Caki2 (cell line): ENCODE data around the gene DUOXA1. TPM values are rescaled to one million over a fixed set of nuclear protein-coding genes. Genes with fewer than 3 reads are reported as not detected.
"Not testable (repeated sequence)": the region's sequence is repeated elsewhere in the genome, so short reads cannot be mapped to it uniquely, and the experiment has no call there.

Experiments used
- DNase-seq: peaks from one replicate; pipeline ENCODE4 v3.0.0-alpha.2; 2015; ENCODE audit warnings: low read depth
- in situ Hi-C: cut with HindIII; loops from 2 replicates; pipeline ENCODE4 v1.10.0; 2016; ENCODE audit warnings: low sequenced_read_pairs, low pct_unique_long_range_greater_than_20kb, mixed read lengths
- total RNA-seq: library from RNA; depleted of rRNA; stranded (reverse); fragments of >200 nt; shearing (Covaris generic); gene quantifications from 2 replicates; pipeline ENCODE4 v1.2.3, GENCODE V29; 2014; ENCODE audit warnings: low replicate concordance

DUOXA1 gene
- total RNA-seq, 1 experiment from 2014 or later = not detected

GRCh38 chr15:45135705-45136377, 6.2 kb upstream of the DUOXA1 start:
- in situ Hi-C loops, DNase-seq: not testable (repeated sequence)

DNA sequence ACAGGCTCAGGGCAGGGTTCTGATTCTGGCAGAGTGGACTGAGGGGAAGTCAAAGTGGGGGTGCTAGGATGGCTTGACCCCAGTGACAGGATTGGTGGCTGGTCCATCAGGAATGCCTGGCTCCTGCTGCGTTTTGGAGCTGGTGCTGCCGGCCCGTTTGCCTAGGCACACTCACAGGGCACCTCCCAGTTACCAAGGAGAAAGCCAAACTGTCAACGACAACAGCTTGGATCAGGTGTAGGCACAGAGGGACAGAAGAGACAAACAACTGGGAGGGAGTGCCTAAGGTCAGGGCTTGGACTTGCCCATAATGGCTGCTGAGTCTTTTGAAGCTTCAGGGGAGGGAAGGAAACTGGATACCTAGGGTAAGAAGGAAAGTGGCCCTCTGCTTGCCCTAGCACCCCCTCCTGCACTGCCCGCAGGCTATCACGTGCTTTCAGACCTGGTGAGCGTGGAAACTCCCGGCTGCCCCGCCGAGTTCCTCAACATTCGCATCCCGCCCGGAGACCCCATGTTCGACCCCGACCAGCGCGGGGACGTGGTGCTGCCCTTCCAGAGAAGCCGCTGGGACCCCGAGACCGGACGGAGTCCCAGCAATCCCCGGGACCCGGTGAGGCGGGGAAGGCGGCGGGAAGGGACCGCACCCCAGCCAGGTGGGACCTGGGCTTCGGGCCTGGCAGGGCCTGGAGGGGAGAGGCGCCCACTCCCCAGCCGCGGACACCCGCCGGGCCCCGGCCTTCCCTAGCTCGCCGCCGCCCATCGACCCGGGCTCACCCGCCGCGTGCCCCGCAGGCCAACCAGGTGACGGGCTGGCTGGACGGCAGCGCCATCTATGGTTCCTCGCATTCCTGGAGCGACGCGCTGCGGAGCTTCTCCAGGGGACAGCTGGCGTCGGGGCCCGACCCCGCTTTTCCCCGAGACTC, 5.3 kb upstream of the DUOXA1 start:
- in situ Hi-C loops = no loop called here
- no peak for DNase-seq

- no peak for DNase-seq
- in situ Hi-C loops = no loop called here
Measured at GRCh38 chr15:45134046-45134445, 4.4 kb upstream of the DUOXA1 start.

GRCh38 chr15:45133561-45133920, 3.9 kb upstream of the DUOXA1 start:
- in situ Hi-C loops = no loop called here
- no peak for DNase-seq

DNA sequence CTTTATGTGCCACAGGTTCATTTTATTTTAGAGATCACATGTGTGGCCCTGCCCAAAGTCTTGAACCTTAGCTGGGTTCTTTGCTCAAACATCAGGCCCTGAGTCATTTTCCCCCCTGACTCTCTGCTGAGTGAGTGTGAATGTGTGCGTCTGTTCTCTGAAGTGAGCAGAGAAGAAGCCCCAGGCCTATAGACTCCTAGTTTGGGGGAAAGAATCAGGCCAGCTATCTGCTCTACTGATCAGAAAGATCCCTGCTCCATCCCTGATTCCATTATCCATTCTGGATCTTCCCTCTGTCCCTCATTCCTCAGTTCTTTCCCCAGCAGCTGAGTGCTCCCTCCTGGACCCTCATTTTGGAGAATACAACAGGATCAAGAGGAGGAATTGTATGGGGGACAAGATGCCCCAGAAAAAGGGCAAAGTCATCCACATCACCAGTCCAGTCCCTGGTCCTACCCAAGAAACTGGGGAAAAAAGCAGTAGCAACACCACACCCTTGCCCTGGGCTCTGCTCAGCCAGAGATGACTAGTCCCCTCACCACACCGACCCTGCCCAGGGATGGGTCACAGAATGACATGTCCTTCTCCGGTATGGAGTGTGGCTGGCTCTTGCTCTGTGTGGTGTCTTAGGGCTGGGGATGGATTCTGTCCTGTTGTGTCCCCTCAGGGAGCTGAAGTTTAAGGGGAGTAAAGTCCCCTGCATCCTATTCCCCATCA, 3.3 kb upstream of the DUOXA1 start:
- in situ Hi-C loops = no loop called here
- DNase-seq = no peak

GRCh38 chr15:45131510-45131909, 1.8 kb upstream of the DUOXA1 start:
- DNase-seq = no peak
- in situ Hi-C loops = no loop called here

DNA sequence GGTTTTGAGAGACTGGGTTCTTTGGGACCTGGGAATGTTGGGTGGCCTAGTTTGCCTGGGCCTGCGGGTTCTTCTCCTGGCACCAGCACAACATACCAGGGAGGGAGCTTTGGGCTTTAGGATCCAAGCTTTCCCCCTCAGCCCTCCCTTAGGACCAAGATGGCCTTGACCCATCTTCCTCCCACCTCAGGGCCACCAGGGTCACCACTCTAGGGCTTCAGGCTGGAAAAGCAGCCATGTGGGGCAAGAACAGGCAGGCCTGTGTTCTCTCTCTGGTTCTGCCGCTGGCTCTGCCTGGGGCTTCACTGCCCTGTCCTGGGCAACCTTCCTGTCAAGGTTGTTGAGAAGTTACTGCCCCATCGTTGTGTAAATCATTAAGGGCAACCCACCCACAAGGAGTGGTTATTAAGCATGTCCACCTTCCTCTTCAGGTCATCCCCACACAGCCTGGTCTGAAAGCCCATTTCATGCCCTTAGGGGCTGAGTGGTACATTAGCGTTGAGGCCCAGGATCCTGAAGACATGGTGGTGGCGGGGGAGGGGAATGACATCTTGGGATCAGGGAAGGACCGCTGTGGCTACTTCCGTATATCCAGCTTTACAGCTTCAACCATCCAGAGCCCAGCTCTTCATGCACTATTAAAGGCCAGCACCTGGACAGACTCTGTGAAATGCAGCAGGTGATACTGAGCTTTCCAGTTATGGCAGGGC, 767 bp upstream of the DUOXA1 start:
- no peak for DNase-seq
- in situ Hi-C loops = no loop called here

- DNase-seq = no peak
- in situ Hi-C loops = no loop called here
Measured at GRCh38 chr15:45128971-45129639, 574 bp downstream of the DUOXA1 start.

- in situ Hi-C loops = no loop called here
- DNase-seq = no peak
Measured at GRCh38 chr15:45126535-45127158, 3.0 kb downstream of the DUOXA1 start.

GRCh38 chr15:45123397-45123796, 6.3 kb downstream of the DUOXA1 start:
- in situ Hi-C loops = no loop called here
- no peak for DNase-seq

GRCh38 chr15:45122719-45123118, 7.0 kb downstream of the DUOXA1 start:
- in situ Hi-C loops = no loop called here
- no peak for DNase-seq

DNA sequence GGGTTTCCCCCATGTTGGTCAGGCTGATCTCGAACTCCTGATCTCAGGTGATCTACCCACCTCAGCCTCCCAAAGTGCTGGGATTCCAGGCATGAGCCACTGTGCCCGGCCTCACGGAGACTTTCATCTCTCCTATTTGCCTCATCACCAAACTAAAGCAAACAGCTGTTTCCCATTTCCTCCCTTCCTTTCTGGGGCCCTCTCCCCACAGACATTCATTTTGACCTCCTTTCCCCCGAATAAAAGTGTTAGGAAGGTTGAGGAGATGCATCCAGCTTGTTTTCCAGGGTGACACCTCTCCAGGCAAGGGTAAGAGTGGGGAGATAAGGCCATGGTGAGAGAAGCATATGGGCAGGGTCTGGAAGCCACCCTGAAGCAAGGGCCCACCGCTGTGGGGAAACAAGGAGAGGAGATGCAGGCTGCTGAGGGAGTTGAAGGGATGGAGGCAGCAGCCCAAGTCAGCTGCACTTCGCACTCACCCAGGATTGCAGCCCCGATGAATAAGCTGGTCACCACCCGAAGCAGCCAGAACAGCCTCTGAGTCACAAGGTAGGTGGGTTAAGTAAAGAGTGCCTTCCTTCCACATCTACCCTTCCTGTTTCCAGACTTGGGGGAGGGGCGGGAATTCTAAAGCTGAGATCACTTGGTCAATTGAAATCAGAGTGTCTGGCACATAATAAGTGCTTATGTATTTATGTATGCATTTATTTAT, 7.8 kb downstream of the DUOXA1 start:
- in situ Hi-C loops = no loop called here

DNA sequence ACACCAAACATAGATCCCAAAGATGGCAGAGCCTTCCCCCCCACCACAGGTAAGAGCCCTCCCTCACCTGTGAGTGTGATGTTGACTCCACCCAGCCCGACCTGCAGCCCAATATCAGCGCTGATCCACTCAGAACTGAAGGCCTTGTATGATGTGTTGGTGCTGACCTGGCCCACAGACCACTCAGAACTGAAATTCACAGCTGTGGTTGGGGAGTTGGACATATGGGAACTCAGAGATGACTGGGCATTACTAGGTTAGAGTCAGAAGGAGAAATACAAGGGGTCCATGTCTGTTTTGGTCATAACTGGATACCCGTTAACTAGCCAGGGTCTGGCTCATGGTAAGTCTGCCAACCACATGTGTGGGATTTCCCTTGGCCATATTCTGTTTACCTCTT, 8.7 kb downstream of the DUOXA1 start:
- in situ Hi-C loops = no loop called here
- DNase-seq = no peak

More for the DNA sequence above, 7.8 kb downstream of the DUOXA1 start:
- peak; percentile 59 for DNase-seq

- in situ Hi-C loops = no loop called here
- DNase-seq = no peak
Measured at GRCh38 chr15:45120081-45120972, 9.4 kb downstream of the DUOXA1 start.

- in situ Hi-C loops = no loop called here
- no peak for DNase-seq
Measured at GRCh38 chr15:45118996-45119395, 10.7 kb downstream of the DUOXA1 start.

- in situ Hi-C loops = no loop called here
- DNase-seq = peak; percentile 78
Measured at GRCh38 chr15:45118131-45118588, 11.5 kb downstream of the DUOXA1 start.
